Measurements from ENCODE around the gene SEMA4D.

DNA sequence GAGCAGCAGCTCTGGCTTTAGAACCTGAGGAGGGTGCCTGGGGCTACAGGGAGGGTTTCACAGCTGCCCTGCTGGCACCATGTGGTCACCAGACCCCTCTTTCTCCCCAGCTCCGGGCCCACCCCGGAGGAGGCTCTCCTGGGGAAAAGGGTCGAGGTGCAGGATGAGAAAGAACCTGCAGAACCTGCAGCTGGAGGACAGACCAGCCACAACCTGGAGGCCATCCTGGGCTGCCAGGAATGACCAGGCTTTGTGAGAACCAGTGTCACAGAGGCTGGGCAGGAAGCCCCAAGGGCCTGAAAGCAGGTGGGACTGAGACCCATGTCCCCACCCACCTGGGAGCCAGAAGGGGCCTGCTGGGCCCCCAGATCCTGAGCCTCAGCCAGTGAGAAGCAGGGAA is 23.0 kb downstream of the SEMA4D start:
- no peak for TF ChIP-seq CTCF (IDR thresholded peaks at IDR 0.05)
- TF ChIP-seq POLR2A (IDR thresholded peaks at IDR 0.05): no peak
- TF ChIP-seq POLR2AphosphoS5 (IDR thresholded peaks at IDR 0.05): no peak
